ENCODE data around the gene PTBP1. TPM values are rescaled to one million over a fixed set of nuclear protein-coding genes. Genes with fewer than 3 reads are reported as not detected.

Gene PTBP1
- total RNA-seq, 1 experiment from 2014 or later, result 712 TPM

DNA sequence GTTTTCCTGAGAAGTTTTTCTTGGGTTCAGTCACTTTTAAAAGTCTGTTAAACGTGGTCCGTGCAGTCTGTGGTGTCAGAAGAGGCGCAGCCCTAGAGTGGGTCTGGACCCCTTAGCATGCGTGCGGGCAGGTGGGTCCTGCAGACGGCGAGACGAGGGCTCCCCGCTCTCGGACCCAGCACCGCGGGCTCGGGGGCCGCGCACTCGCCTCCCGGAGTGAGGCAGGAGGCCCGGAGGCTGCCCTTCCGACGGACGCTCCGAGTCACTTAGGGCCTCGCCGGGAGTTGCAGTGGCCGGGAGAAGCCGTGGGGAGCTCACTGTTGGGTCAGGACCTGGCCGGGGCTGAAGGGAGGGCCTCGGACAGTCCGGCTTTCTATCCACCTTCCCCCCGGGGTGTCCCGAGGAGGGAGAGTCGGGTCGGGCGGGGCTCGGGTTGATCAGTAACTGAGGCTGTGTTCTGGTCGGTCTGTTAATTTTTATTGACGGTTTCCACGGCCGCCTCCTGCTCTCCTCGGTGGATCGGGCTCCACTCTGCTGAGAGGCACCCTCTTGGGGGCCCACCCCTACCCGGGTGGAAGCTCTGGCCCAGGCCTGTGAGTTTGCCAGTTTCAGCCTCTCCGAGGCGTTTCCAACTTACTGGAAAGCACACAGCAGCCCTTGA, 1.3 kb downstream of the PTBP1 start:
- peaks cover 4% of the 10 kb centered on the region for H4K20me1 ChIP-seq (ENCODE audit: control insufficient read depth, insufficient read depth, insufficient read length)
- H4K91ac ChIP-seq (ENCODE audit: insufficient read length, low read depth, low read length), result no peak overlapping the region
- TF ChIP-seq, protein P1, sequence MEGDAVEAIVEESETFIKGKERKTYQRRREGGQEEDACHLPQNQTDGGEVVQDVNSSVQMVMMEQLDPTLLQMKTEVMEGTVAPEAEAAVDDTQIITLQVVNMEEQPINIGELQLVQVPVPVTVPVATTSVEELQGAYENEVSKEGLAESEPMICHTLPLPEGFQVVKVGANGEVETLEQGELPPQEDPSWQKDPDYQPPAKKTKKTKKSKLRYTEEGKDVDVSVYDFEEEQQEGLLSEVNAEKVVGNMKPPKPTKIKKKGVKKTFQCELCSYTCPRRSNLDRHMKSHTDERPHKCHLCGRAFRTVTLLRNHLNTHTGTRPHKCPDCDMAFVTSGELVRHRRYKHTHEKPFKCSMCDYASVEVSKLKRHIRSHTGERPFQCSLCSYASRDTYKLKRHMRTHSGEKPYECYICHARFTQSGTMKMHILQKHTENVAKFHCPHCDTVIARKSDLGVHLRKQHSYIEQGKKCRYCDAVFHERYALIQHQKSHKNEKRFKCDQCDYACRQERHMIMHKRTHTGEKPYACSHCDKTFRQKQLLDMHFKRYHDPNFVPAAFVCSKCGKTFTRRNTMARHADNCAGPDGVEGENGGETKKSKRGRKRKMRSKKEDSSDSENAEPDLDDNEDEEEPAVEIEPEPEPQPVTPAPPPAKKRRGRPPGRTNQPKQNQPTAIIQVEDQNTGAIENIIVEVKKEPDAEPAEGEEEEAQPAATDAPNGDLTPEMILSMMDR (conservative IDR thresholded peaks at IDR 0.05), result no peak
- Mint-ChIP-seq H3K4me3 (peak overlapping the region; percentile 91 to 93), H3K36me3 (ENCODE audit: insufficient read depth in 1 of 3, low read depth in 3 of 3) (peaks cover 34 to 48% (median 48%) of the 10 kb centered on the region in 3 experiments; a peak in 6 of 7 replicates), H3K4me1 (peaks cover 25 to 39% of the 10 kb centered on the region in 2 experiments), H3K27me3 (ENCODE audit: low read depth) (no peaks in the 10 kb centered on the region), H3K27ac (peak overlapping the region; percentile 94 to 98 (median 95)), H3K9me3 (no peaks in the 10 kb centered on the region; a peak in 1 of 5 replicates)
- peak overlapping the region; percentile 95 for H3K9ac ChIP-seq (ENCODE audit: extremely low read depth, insufficient read length, low read length)
- no peak overlapping the region for H2BK5ac ChIP-seq (ENCODE audit: insufficient read length, low read length)
- H3K4ac ChIP-seq (ENCODE audit: low read depth, low read length), result no peak overlapping the region
- peaks cover 9% of the 10 kb centered on the region for H3K23me2 ChIP-seq (ENCODE audit: insufficient read length, low read depth, low read length, poor library complexity, severe bottlenecking)
- no peak overlapping the region for H2AK5ac ChIP-seq (ENCODE audit: insufficient read length, low read length)
- no peak overlapping the region for H4K8ac ChIP-seq (replicated peaks; ENCODE audit: insufficient read length, low read depth, low read length)
- H3K56ac ChIP-seq (ENCODE audit: insufficient read length, low read depth, low read length), result no peak overlapping the region
- H3K4me2 ChIP-seq (ENCODE audit: insufficient read depth, insufficient read length, low read length), result peak overlapping the region; percentile 89
- H3K27ac ChIP-seq (ENCODE audit: insufficient read length, low read depth, low read length), result no peak overlapping the region
- H3K23ac ChIP-seq (ENCODE audit: insufficient read length, low read depth, low read length), result no peak overlapping the region
- no peak overlapping the region for H4K5ac ChIP-seq (ENCODE audit: insufficient read length, low read depth, low read length)
- H3K79me2 ChIP-seq (ENCODE audit: insufficient read depth, low read length), result peaks cover 53% of the 10 kb centered on the region
- H3K79me1 ChIP-seq (ENCODE audit: insufficient read depth, low read depth, low read length, poor library complexity, severe bottlenecking), result peaks cover 6% of the 10 kb centered on the region
- peak overlapping the region; percentile 77 for H3K14ac ChIP-seq (ENCODE audit: insufficient read depth, low read length)
- H3T11ph ChIP-seq (ENCODE audit: low read length), result no peak overlapping the region
- H2BK120ac ChIP-seq (ENCODE audit: low read depth, low read length, poor library complexity, severe bottlenecking), result no peak overlapping the region
- no peak overlapping the region for H2BK12ac ChIP-seq (ENCODE audit: insufficient read length, low read depth, low read length)
- H3K18ac ChIP-seq (ENCODE audit: insufficient read length, low read depth, low read length), result peak overlapping the region; percentile 31
- no peaks in the 10 kb centered on the region for H3K9me3 ChIP-seq (ENCODE audit: control insufficient read depth, low read depth, low read length)
- DNase-seq, result no peak
- no peak overlapping the region for H2BK20ac ChIP-seq (ENCODE audit: low read depth, low read length, poor library complexity, severe bottlenecking)
- no peaks in the 10 kb centered on the region; the same call in 1 of the 2 replicates for H3K4me1 ChIP-seq (ENCODE audit: insufficient read depth, low read length)
- no peaks in the 10 kb centered on the region for H3K27me3 ChIP-seq (ENCODE audit: insufficient read depth, low read length)
- WGBS (ENCODE audit: extremely low coverage, insufficient read length, low lambda C conversion rate), result no CpG with 5 or more reads among the region's 44 CpGs
- no peak overlapping the region for H2AFZ ChIP-seq (ENCODE audit: low read length)
- no peak overlapping the region for H2BK15ac ChIP-seq (ENCODE audit: low read depth, low read length)

Measured in H9 (cell line).